ENCODE results near the gene SF3A2.

SF3A2 gene

DNA sequence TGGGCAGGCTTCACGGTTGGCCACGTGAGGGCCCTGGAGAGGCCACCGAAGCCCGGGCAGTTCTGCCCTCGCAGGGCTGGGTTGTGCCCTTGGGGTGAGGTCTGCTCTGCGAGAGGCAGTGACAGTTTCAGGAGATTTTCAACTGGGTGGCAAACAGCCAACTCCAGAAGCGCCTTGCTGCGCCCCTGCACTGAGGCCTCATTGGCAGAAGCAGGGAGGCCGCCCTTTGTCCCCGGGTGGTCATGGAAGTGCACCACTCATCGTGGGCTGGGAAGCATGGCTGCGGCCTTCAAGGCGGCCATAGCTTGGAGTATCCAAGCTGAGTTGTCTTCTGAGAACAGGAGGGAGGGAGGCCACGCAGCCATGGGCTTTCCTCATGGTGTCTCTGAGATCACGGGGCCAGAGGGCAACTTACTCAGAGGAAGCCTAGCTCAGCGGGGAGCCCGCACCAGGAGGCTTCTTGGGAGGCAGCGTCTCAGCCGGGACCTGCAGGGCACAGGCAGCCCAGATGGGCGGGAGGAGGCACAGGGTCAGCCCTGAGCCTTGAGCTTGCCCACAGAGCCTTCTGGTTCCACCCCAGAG, 15.3 kb upstream of the SF3A2 start:
- Histone ChIP-seq H3K9ac (ENCODE audit: low read length) (no peak overlapping the region), H2BK5ac (ENCODE audit: low read length) (no peak overlapping the region), H2BK120ac (ENCODE audit: low read depth, low read length) (no peak overlapping the region), H3K27me3 (ENCODE audit: insufficient read depth, low read length, poor library complexity) (no peaks in the 10 kb centered on the region), H3K4me3 (ENCODE audit: low read length) (no peak overlapping the region), H3K4me1 (ENCODE audit: control insufficient read depth, low read depth, low read length) (no peaks in the 10 kb centered on the region), H3K56ac (ENCODE audit: low read length) (no peak overlapping the region), H3K4me2 (ENCODE audit: low read length) (no peak overlapping the region), H3K36me3 (ENCODE audit: control insufficient read depth, insufficient read depth, low read length) (peaks cover 8% of the 10 kb centered on the region), H4K5ac (ENCODE audit: low read length) (no peak overlapping the region), H3K4ac (ENCODE audit: low read depth, low read length) (no peak overlapping the region), H3K79me1 (ENCODE audit: low read length) (no peaks in the 10 kb centered on the region), H3K27ac (ENCODE audit: low read depth, low read length) (no peak overlapping the region), H2AK5ac (ENCODE audit: low read length) (no peak overlapping the region), H3K79me2 (ENCODE audit: control insufficient read depth, insufficient read depth, low read length) (no peaks in the 10 kb centered on the region), H2BK15ac (replicated peaks; ENCODE audit: low read depth) (no peak overlapping the region), H4K8ac (ENCODE audit: low read depth, low read length) (no peak overlapping the region), H3K23ac (ENCODE audit: low read length) (no peak overlapping the region), H3K18ac (ENCODE audit: low read length) (no peak overlapping the region)
- WGBS (ENCODE audit: extremely low coverage, insufficient coverage, low lambda C conversion rate) = no CpG with 5 or more reads among the region's 20 CpGs
- DNase-seq = no peak

DNA sequence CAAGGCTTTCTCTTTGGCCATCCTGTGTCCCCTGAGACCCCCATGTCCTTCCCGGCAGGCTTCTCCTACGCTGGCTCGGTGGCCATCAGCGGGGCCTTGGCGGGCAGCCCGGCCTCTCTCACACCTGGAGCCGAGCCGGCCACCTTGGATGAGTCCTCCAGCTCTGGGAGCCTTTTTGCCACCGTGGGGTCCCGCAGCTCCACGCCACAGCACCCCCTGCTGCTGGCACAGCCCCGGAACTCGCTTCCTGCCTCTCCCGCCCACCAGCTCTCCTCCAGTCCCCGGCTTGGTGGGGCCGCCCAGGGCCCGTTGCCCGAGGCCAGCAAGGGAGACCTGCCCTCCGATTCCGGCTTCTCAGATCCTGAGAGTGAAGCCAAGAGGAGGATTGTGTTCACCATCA, 14.7 kb upstream of the SF3A2 start:
- no peak overlapping the region for H2BK15ac ChIP-seq (replicated peaks; ENCODE audit: low read depth)
- H3K36me3 ChIP-seq (ENCODE audit: control insufficient read depth, insufficient read depth, low read length) = peaks cover 7% of the 10 kb centered on the region
- no peak overlapping the region for H3K27ac ChIP-seq (ENCODE audit: low read depth, low read length)
- H3K27me3 ChIP-seq (ENCODE audit: insufficient read depth, low read length, poor library complexity) = no peaks in the 10 kb centered on the region
- no peak overlapping the region for H3K4me2 ChIP-seq (ENCODE audit: low read length)
- no peak overlapping the region for H3K4me3 ChIP-seq (ENCODE audit: low read length)
- no peak overlapping the region for H3K56ac ChIP-seq (ENCODE audit: low read length)
- H3K79me2 ChIP-seq (ENCODE audit: control insufficient read depth, insufficient read depth, low read length) = no peaks in the 10 kb centered on the region
- H3K18ac ChIP-seq (ENCODE audit: low read length) = no peak overlapping the region
- DNase-seq = no peak
- H4K5ac ChIP-seq (ENCODE audit: low read length) = no peak overlapping the region
- H3K4ac ChIP-seq (ENCODE audit: low read depth, low read length) = no peak overlapping the region
- H3K23ac ChIP-seq (ENCODE audit: low read length) = no peak overlapping the region
- H4K8ac ChIP-seq (ENCODE audit: low read depth, low read length) = no peak overlapping the region
- H3K9ac ChIP-seq (ENCODE audit: low read length) = no peak overlapping the region
- no peak overlapping the region for H2AK5ac ChIP-seq (ENCODE audit: low read length)
- WGBS (ENCODE audit: extremely low coverage, insufficient coverage, low lambda C conversion rate) = no CpG with 5 or more reads among the region's 20 CpGs
- no peak overlapping the region for H2BK120ac ChIP-seq (ENCODE audit: low read depth, low read length)
- no peaks in the 10 kb centered on the region for H3K79me1 ChIP-seq (ENCODE audit: low read length)
- no peak overlapping the region for H2BK5ac ChIP-seq (ENCODE audit: low read length)
- H3K4me1 ChIP-seq (ENCODE audit: control insufficient read depth, low read depth, low read length) = no peaks in the 10 kb centered on the region

DNA sequence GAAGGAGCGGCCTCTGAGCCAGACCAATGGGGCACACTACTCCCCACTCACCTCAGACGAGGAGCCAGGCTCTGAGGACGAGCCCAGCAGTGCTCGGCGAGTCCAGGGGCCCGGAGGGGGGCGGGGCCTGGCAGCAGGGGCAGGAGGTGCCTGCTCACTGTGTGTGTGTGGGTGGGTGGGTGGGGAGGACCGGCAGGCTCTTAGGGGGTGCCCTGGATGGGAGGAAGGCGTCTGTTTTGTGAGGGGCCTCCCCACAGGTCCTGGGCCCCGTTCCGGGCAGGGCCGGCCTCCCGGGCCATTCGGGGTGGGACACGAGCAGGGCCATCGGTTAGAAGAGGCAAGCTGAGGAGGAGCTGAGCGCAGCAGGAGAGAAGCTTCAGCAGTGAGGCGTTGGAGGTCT, 13.2 kb upstream of the SF3A2 start:
- Histone ChIP-seq H2BK15ac (replicated peaks; ENCODE audit: low read depth) (no peak overlapping the region), H3K27ac (ENCODE audit: low read depth, low read length) (no peak overlapping the region), H3K4me3 (ENCODE audit: low read length) (no peak overlapping the region), H3K4ac (ENCODE audit: low read depth, low read length) (no peak overlapping the region), H3K18ac (ENCODE audit: low read length) (no peak overlapping the region), H2BK5ac (ENCODE audit: low read length) (no peak overlapping the region), H3K79me1 (ENCODE audit: low read length) (no peaks in the 10 kb centered on the region), H3K56ac (ENCODE audit: low read length) (no peak overlapping the region), H3K9ac (ENCODE audit: low read length) (no peak overlapping the region), H3K27me3 (ENCODE audit: insufficient read depth, low read length, poor library complexity) (no peaks in the 10 kb centered on the region), H2AK5ac (ENCODE audit: low read length) (no peak overlapping the region), H3K79me2 (ENCODE audit: control insufficient read depth, insufficient read depth, low read length) (no peaks in the 10 kb centered on the region), H3K23ac (ENCODE audit: low read length) (no peak overlapping the region), H4K8ac (ENCODE audit: low read depth, low read length) (no peak overlapping the region), H4K5ac (ENCODE audit: low read length) (no peak overlapping the region), H2BK120ac (ENCODE audit: low read depth, low read length) (no peak overlapping the region), H3K4me1 (ENCODE audit: control insufficient read depth, low read depth, low read length) (no peaks in the 10 kb centered on the region), H3K36me3 (ENCODE audit: control insufficient read depth, insufficient read depth, low read length) (peaks cover 3% of the 10 kb centered on the region), H3K4me2 (ENCODE audit: low read length) (no peak overlapping the region)
- no CpG with 5 or more reads among the region's 18 CpGs for WGBS (ENCODE audit: extremely low coverage, insufficient coverage, low lambda C conversion rate)
- no peak for DNase-seq

DNA sequence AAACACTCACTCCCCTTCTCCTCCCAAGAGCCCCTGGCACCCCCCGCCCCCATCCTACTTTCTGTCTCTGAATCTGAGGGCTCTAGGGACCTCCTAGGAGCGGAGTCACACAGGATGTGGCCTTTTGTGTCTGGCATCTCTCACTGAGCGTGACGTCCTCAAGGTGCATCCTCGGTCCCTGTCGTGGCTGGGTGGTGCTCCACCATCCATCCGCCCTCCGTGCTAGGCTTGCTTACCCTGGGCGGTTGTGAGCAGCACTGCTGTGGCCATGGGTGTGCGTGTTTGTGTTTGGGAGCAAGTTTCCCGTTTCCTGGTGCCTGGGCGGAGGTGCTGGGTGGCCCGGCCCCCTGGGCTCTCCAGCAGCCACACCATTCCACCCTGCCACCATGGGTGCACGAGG, 12.7 kb upstream of the SF3A2 start:
- H4K8ac ChIP-seq (ENCODE audit: low read depth, low read length) = no peak overlapping the region
- H3K27me3 ChIP-seq (ENCODE audit: insufficient read depth, low read length, poor library complexity) = no peaks in the 10 kb centered on the region
- H3K4me3 ChIP-seq (ENCODE audit: low read length) = no peak overlapping the region
- no peak overlapping the region for H3K56ac ChIP-seq (ENCODE audit: low read length)
- no peaks in the 10 kb centered on the region for H3K4me1 ChIP-seq (ENCODE audit: control insufficient read depth, low read depth, low read length)
- H2AK5ac ChIP-seq (ENCODE audit: low read length) = no peak overlapping the region
- H4K5ac ChIP-seq (ENCODE audit: low read length) = no peak overlapping the region
- no peak overlapping the region for H3K4me2 ChIP-seq (ENCODE audit: low read length)
- no peak overlapping the region for H3K4ac ChIP-seq (ENCODE audit: low read depth, low read length)
- H3K18ac ChIP-seq (ENCODE audit: low read length) = no peak overlapping the region
- no CpG with 5 or more reads among the region's 14 CpGs for WGBS (ENCODE audit: extremely low coverage, insufficient coverage, low lambda C conversion rate)
- no peak overlapping the region for H3K9ac ChIP-seq (ENCODE audit: low read length)
- no peak overlapping the region for H2BK5ac ChIP-seq (ENCODE audit: low read length)
- DNase-seq = no peak
- no peaks in the 10 kb centered on the region for H3K79me1 ChIP-seq (ENCODE audit: low read length)
- peaks cover 3% of the 10 kb centered on the region for H3K36me3 ChIP-seq (ENCODE audit: control insufficient read depth, insufficient read depth, low read length)
- no peak overlapping the region for H3K27ac ChIP-seq (ENCODE audit: low read depth, low read length)
- H2BK120ac ChIP-seq (ENCODE audit: low read depth, low read length) = no peak overlapping the region
- H2BK15ac ChIP-seq (replicated peaks; ENCODE audit: low read depth) = no peak overlapping the region
- no peaks in the 10 kb centered on the region for H3K79me2 ChIP-seq (ENCODE audit: control insufficient read depth, insufficient read depth, low read length)
- H3K23ac ChIP-seq (ENCODE audit: low read length) = no peak overlapping the region

DNA sequence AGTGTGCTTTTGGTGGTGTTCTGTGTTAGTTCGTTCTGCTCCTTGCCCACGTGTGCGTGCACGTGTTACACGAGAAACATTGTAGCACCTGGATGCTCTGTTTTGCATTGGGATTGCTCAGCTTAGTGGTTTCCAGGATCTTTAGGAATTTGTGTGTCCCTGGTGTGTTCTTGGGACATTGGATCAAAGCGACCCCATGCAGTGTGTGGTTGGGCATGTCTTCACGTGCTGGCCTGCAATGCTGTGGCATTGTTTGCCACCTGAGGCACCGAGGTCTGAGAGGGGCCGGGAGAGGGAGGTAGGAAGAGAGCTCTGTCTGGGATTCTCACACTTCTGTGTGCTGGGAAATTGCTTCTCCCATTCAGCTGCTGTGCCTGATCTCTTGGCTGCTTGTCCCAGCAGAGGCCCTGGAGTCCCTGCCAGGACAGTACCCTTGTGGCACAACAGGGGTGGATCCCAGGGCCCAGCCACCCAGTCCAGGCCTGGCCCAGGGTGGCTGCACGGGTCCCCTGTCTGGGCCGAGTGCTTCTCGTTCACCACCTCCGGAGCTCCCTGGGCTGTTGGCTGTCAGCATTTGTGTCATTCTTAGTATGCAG, 11.8 kb upstream of the SF3A2 start:
- H3K79me1 ChIP-seq (ENCODE audit: low read length) = no peaks in the 10 kb centered on the region
- H3K18ac ChIP-seq (ENCODE audit: low read length) = no peak overlapping the region
- H3K4me2 ChIP-seq (ENCODE audit: low read length) = no peak overlapping the region
- H3K27ac ChIP-seq (ENCODE audit: low read depth, low read length) = no peak overlapping the region
- H4K8ac ChIP-seq (ENCODE audit: low read depth, low read length) = no peak overlapping the region
- no peak overlapping the region for H3K56ac ChIP-seq (ENCODE audit: low read length)
- H2AK5ac ChIP-seq (ENCODE audit: low read length) = no peak overlapping the region
- WGBS (ENCODE audit: extremely low coverage, insufficient coverage, low lambda C conversion rate) = no CpG with 5 or more reads among the region's 13 CpGs
- no peak overlapping the region for H3K9ac ChIP-seq (ENCODE audit: low read length)
- DNase-seq = no peak
- no peak overlapping the region for H3K23ac ChIP-seq (ENCODE audit: low read length)
- H3K36me3 ChIP-seq (ENCODE audit: control insufficient read depth, insufficient read depth, low read length) = peaks cover 3% of the 10 kb centered on the region
- no peak overlapping the region for H2BK15ac ChIP-seq (replicated peaks; ENCODE audit: low read depth)
- no peak overlapping the region for H3K4me3 ChIP-seq (ENCODE audit: low read length)
- H2BK5ac ChIP-seq (ENCODE audit: low read length) = no peak overlapping the region
- H3K4ac ChIP-seq (ENCODE audit: low read depth, low read length) = no peak overlapping the region
- no peaks in the 10 kb centered on the region for H3K27me3 ChIP-seq (ENCODE audit: insufficient read depth, low read length, poor library complexity)
- H3K4me1 ChIP-seq (ENCODE audit: control insufficient read depth, low read depth, low read length) = no peaks in the 10 kb centered on the region
- H2BK120ac ChIP-seq (ENCODE audit: low read depth, low read length) = no peak overlapping the region
- no peak overlapping the region for H4K5ac ChIP-seq (ENCODE audit: low read length)
- no peaks in the 10 kb centered on the region for H3K79me2 ChIP-seq (ENCODE audit: control insufficient read depth, insufficient read depth, low read length)
